ENCODE measurements around the gene PHF21A. TPM values are rescaled to one million over a fixed set of nuclear protein-coding genes. Genes with fewer than 3 reads are reported as not detected.

PHF21A gene
- total RNA-seq, 1 experiment from 2014 or later = 29.4 TPM

DNA sequence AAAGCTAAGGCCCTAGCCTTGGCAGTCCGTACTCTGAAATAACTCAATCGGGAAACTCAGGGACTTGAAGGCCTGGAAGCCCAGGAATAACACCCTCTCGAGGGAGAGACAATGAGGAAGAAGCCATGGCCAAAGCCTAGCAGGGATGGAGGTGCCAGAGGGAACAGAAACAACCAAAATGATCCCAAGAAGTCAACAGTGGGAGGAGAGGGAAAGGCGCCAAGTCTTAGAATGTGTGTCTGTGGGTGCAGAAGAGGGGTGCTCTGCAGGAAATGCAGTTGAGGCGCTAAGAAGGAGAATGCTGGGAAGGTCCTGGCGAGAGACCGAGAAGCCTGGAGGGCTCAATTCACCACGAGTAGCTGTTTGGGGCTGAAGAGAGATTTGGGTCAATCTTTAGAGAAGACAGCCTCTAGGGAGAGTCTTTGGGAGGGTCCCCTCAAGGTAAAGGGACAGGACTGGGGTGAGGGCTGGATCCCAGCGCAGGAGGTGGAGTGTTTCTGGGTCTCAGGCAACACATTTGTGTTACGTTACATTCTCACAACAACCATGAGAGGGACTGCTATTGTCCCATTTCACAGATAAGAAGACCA is 236.6 kb downstream of the PHF21A start (continued):
- no peak for TF ChIP-seq TP53 (CRISPR knock-in tag; IDR thresholded peaks at IDR 0.05)
- TF ChIP-seq SMAD3 (CRISPR knock-in tag; IDR thresholded peaks at IDR 0.05; ENCODE audit: borderline replicate concordance) = no peak
- TF ChIP-seq, protein P1, sequence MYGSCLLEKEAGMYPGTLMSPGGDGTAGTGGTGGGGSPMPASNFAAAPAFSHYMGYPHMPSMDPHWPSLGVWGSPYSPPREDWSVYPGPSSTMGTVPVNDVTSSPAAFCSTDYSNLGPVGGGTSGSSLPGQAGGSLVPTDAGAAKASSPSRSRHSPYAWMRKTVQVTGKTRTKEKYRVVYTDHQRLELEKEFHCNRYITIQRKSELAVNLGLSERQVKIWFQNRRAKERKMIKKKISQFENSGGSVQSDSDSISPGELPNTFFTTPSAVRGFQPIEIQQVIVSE (CRISPR knock-in tag; IDR thresholded peaks at IDR 0.05; ENCODE audit: borderline replicate concordance) = no peak
- no peak for TF ChIP-seq HMGA2 (CRISPR knock-in tag; IDR thresholded peaks at IDR 0.05)
- no peak for TF ChIP-seq ZBTB21 (CRISPR knock-in tag; IDR thresholded peaks at IDR 0.05; ENCODE audit: borderline replicate concordance)

Other genes starting within 250 kb of the PHF21A start
- 31.6 to 34.1 TPM (median 32.4 TPM) in 3 replicates for gene MAPK8IP1, start 235.8 kb downstream of the PHF21A start, total RNA-seq (2021)
- 1.6 to 2.1 TPM (median 1.8 TPM) in 3 replicates for gene FREY1, start 214.2 kb downstream of the PHF21A start, total RNA-seq (2021)
- gene PEX16, start 203.6 kb downstream of the PHF21A start, total RNA-seq (2021) = 35.8 to 39.3 TPM (median 36.0 TPM) in 3 replicates
- 124 to 132 TPM (median 126 TPM) in 3 replicates for gene LARGE2, start 198.8 kb downstream of the PHF21A start, total RNA-seq (2021)
- gene CREB3L1, start 156.2 kb upstream of the PHF21A start, total RNA-seq (2021) = 10.9 to 12.6 TPM (median 11.4 TPM) in 3 replicates
- gene DGKZ, start 226.0 kb upstream of the PHF21A start, total RNA-seq (2021) = 107 to 139 TPM (median 115 TPM) in 3 replicates

All from WTC11 (cell line).